HepG2 (cell line): ENCODE measurements around the gene TSKU. TPM values are rescaled to one million over a fixed set of nuclear protein-coding genes. Genes with fewer than 3 reads are reported as not detected.

Experiments used
- AGO2 ChIP-seq: fragments of 200-400 bp; formaldehyde crosslinking; optimal IDR thresholded peaks from 2 replicates; pipeline ENCODE3; 2017; ENCODE audit warnings: mild to moderate bottlenecking, low read depth, low read length, moderate library complexity
- FOXA3 ChIP-seq: IDR thresholded peaks from 2 replicates; pipeline ENCODE4 v1.6.1; 2016; ENCODE audit warnings: missing genetic modification reagents, missing compliant biosample characterization
- HES4 ChIP-seq: sonication (generic); formaldehyde crosslinking; IDR thresholded peaks from 2 replicates; pipeline ENCODE4 v1.9.0; 2021; ENCODE audit warnings: mild to moderate bottlenecking, missing genetic modification reagents, borderline replicate concordance
- JUNB ChIP-seq: sonication (generic); formaldehyde crosslinking; IDR thresholded peaks from 2 replicates; pipeline ENCODE4 v1.8.0; 2022; ENCODE audit warnings: missing genetic modification reagents, mild to moderate bottlenecking, borderline replicate concordance
- MEF2D ChIP-seq: sonication (generic); formaldehyde crosslinking; IDR thresholded peaks from 2 replicates; pipeline ENCODE4 v1.5.1; 2020; ENCODE audit warnings: mild to moderate bottlenecking, missing genetic modification reagents
- NCOA1 ChIP-seq: sonication (generic); formaldehyde crosslinking; IDR thresholded peaks from 2 replicates; pipeline ENCODE4 v1.9.0; 2021; ENCODE audit warnings: missing genetic modification reagents
- PHF5A ChIP-seq: IDR thresholded peaks from one replicate; pipeline ENCODE4 v1.6.1; 2018; ENCODE audit warnings: low read depth, missing genetic modification reagents; ENCODE audit not compliant: unreplicated experiment
- PITX1 ChIP-seq: sonication (generic); formaldehyde crosslinking; IDR thresholded peaks from 2 replicates; pipeline ENCODE4 v1.5.1; 2020; ENCODE audit warnings: mild to moderate bottlenecking, missing genetic modification reagents
- POGZ ChIP-seq: sonication (generic); formaldehyde crosslinking; IDR thresholded peaks from 2 replicates; pipeline ENCODE4 v1.4.0; 2020; ENCODE audit warnings: mild to moderate bottlenecking, missing genetic modification reagents
- SOX13 ChIP-seq, 3 experiments: fragments of 450-650 bp in 1 of 3; sonication (generic) in 1 of 3; formaldehyde crosslinking in 1 of 3; IDR thresholded peaks in 2 of 3; conservative IDR thresholded peaks in 1 of 3; 2 replicates each; pipeline versions ENCODE4 v1.5.0 to v1.6.1; 2016 to 2020; ENCODE audit warnings: antibody characterized with exemption in 1 of 3, mild to moderate bottlenecking in 1 of 3, missing compliant biosample characterization in 1 of 3, missing genetic modification reagents in 1 of 3, moderate library complexity in 1 of 3
- TEAD3 ChIP-seq: optimal IDR thresholded peaks from 2 replicates; pipeline ENCODE3; 2016; ENCODE audit warnings: borderline replicate concordance
- ZBTB38 ChIP-seq: sonication (generic); formaldehyde crosslinking; IDR thresholded peaks from 2 replicates; pipeline ENCODE4 v1.5.1; 2020; ENCODE audit warnings: mild to moderate bottlenecking, missing genetic modification reagents
- ZMYM4 ChIP-seq: sonication (generic); formaldehyde crosslinking; IDR thresholded peaks from 2 replicates; pipeline ENCODE4 v1.8.1; 2023; ENCODE audit warnings: mild to moderate bottlenecking, missing genetic modification reagents
- ZNF772 ChIP-seq: sonication (generic); formaldehyde crosslinking; IDR thresholded peaks from 2 replicates; pipeline ENCODE4 v1.5.0; 2020; ENCODE audit warnings: mild to moderate bottlenecking, missing genetic modification reagents
- ZNF83 ChIP-seq: sonication (generic); formaldehyde crosslinking; IDR thresholded peaks from 2 replicates; pipeline ENCODE4 v1.4.0; 2020; ENCODE audit warnings: missing genetic modification reagents, mild to moderate bottlenecking, borderline replicate concordance
- polyA plus RNA-seq, 8 experiments: library from polyadenylated mRNA; depleted of rRNA in 3 of 8; stranded (reverse) in 7 of 8; unstranded in 1 of 8; fragments of >200 nt; fragmentation: Illumina TruSeq in 4 of 8; extraction: Trizol in 4 of 8; gene quantifications; 2 replicates each; pipeline versions ENCODE4 v1.2.1 to v1.2.3, GENCODE V29; 2011 to 2016; ENCODE audit warnings: low read depth in 4 of 8, missing spikeins in 1 of 8, mixed read lengths in 1 of 8; ENCODE audit not compliant: insufficient read depth in 1 of 8
- total RNA-seq, 5 experiments: library from RNA; depleted of rRNA; stranded (reverse); fragments of >200 nt; fragmentation: Illumina TruSeq; extraction: Trizol; gene quantifications; 2 replicates each; pipeline ENCODE4 v1.2.3, GENCODE V29; 2016; ENCODE audit warnings: low read depth in 1 of 5
- TF ChIP-seq, protein P1 (sequence below): sonication (generic); formaldehyde crosslinking; IDR thresholded peaks from 2 replicates; pipeline ENCODE4 v1.9.0; 2021; ENCODE audit warnings: mild to moderate bottlenecking, missing genetic modification reagents
- TF ChIP-seq, protein P2 (sequence below): sonication (generic); formaldehyde crosslinking; IDR thresholded peaks from 2 replicates; pipeline ENCODE4 v1.4.0; 2020; ENCODE audit warnings: mild to moderate bottlenecking, low read depth, missing genetic modification reagents

TSKU gene
- total and polyA plus RNA-seq, 2 of the 13 experiments (the other 11 are each of a cell fraction or from before 2014, with no cell fraction given), result 20.3 to 21.4 TPM

DNA sequence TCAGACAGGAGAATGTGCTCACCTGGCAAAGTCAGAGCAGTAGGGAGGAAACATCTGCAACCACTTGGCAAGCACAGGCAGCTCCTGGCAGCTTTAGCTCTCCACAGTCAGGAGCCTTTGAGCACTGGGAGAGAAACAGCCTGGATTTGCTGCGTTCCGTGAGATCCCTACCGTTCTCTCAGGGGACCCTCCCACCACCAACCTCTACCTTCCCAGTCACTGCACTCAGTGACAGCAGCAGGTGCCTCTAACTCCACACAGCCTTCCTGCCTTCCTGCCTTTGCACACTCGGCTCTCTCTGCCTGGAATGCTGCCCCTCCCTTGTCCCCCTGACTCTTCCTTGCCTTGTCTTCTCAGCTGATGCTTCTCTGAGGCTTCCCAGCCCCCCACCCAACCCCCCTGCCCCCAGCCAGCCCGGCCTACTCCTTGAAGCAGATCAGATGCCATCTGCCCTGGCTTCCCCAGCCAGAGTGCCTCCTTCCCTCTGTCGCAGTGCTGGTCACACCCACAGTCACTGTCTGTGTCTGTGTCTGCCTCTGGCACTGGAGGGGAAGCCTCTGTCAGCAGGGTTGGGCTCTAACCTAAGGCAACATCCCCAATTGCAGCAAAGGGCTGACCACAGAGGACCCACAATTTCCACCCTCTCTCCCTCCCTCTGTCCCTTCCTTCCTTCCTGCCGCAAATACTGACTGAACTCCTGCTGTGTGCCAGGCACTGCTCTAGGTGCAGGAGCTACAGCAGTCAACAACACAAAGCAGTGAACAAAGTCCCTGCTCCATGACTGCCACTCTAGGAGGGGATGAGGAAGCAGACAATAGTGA is 14.9 kb upstream of the TSKU start (continued):
- TF ChIP-seq, protein P1, sequence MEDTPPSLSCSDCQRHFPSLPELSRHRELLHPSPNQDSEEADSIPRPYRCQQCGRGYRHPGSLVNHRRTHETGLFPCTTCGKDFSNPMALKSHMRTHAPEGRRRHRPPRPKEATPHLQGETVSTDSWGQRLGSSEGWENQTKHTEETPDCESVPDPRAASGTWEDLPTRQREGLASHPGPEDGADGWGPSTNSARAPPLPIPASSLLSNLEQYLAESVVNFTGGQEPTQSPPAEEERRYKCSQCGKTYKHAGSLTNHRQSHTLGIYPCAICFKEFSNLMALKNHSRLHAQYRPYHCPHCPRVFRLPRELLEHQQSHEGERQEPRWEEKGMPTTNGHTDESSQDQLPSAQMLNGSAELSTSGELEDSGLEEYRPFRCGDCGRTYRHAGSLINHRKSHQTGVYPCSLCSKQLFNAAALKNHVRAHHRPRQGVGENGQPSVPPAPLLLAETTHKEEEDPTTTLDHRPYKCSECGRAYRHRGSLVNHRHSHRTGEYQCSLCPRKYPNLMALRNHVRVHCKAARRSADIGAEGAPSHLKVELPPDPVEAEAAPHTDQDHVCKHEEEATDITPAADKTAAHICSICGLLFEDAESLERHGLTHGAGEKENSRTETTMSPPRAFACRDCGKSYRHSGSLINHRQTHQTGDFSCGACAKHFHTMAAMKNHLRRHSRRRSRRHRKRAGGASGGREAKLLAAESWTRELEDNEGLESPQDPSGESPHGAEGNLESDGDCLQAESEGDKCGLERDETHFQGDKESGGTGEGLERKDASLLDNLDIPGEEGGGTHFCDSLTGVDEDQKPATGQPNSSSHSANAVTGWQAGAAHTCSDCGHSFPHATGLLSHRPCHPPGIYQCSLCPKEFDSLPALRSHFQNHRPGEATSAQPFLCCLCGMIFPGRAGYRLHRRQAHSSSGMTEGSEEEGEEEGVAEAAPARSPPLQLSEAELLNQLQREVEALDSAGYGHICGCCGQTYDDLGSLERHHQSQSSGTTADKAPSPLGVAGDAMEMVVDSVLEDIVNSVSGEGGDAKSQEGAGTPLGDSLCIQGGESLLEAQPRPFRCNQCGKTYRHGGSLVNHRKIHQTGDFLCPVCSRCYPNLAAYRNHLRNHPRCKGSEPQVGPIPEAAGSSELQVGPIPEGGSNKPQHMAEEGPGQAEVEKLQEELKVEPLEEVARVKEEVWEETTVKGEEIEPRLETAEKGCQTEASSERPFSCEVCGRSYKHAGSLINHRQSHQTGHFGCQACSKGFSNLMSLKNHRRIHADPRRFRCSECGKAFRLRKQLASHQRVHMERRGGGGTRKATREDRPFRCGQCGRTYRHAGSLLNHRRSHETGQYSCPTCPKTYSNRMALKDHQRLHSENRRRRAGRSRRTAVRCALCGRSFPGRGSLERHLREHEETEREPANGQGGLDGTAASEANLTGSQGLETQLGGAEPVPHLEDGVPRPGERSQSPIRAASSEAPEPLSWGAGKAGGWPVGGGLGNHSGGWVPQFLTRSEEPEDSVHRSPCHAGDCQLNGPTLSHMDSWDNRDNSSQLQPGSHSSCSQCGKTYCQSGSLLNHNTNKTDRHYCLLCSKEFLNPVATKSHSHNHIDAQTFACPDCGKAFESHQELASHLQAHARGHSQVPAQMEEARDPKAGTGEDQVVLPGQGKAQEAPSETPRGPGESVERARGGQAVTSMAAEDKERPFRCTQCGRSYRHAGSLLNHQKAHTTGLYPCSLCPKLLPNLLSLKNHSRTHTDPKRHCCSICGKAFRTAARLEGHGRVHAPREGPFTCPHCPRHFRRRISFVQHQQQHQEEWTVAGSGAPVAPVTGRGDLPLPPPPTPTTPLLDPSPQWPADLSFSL, result peak; percentile 48; the same call in 1 of the 2 replicates
- TF ChIP-seq HES4 (CRISPR knock-in tag) (no peak), ZNF83 (no peak), JUNB (CRISPR knock-in tag) (no peak), FOXA3 (peak; percentile 31; the same call in 1 of the 2 replicates), SOX13 (IDR thresholded peaks at IDR 0.05) (no peak), SOX13 (CRISPR knock-in tag; conservative IDR thresholded peaks at IDR 0.05 in 1 of 2, IDR thresholded peaks at IDR 0.05 in 1 of 2) (peak in 1 of 2 experiments; percentile 63; a peak in 1 of 4 replicates), PITX1 (0 out of 2 replicates have a peak, but pooled peaks have one; percentile 24), POGZ (0 out of 2 replicates have a peak, but pooled peaks have one; percentile 31), ZBTB38 (CRISPR knock-in tag) (0 out of 2 replicates have a peak, but pooled peaks have one; percentile 16), PHF5A (CRISPR knock-in tag) (no peak), MEF2D (no peak), NCOA1 (CRISPR knock-in tag) (no peak), ZNF772 (CRISPR knock-in tag) (no peak), ZMYM4 (no peak), AGO2 (no peak), TEAD3 (CRISPR knock-in tag) (peak; percentile 54)
- TF ChIP-seq, protein P2, sequence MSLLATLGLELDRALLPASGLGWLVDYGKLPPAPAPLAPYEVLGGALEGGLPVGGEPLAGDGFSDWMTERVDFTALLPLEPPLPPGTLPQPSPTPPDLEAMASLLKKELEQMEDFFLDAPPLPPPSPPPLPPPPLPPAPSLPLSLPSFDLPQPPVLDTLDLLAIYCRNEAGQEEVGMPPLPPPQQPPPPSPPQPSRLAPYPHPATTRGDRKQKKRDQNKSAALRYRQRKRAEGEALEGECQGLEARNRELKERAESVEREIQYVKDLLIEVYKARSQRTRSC (CRISPR knock-in tag), result no peak
